HUES48 (cell line): ENCODE measurements around the gene CEPT1.
"Not testable (repeated sequence)": the region's sequence is repeated elsewhere in the genome, so short reads cannot be mapped to it uniquely, and the experiment has no call there.

Source experiments
- H3K27ac ChIP-seq: one replicate; pipeline ENCODE4 v1.7.0; 2013; ENCODE audit warnings: low read depth, low read length, inconsistent platforms
- H3K27me3 ChIP-seq: 2 replicates; pipeline ENCODE4 v1.6.1; 2013; ENCODE audit warnings: mild to moderate bottlenecking, low read length; ENCODE audit not compliant: control insufficient read depth, insufficient read depth
- H3K36me3 ChIP-seq: 2 replicates; pipeline ENCODE4 v1.6.1; 2013; ENCODE audit warnings: low read length; ENCODE audit not compliant: control insufficient read depth, insufficient read depth
- H3K4me1 ChIP-seq: 2 replicates; pipeline ENCODE4 v1.6.1; 2013; ENCODE audit warnings: mild to moderate bottlenecking, low read length; ENCODE audit not compliant: control insufficient read depth, insufficient read depth
- H3K4me3 ChIP-seq: 2 replicates; pipeline ENCODE4 v1.5.1; 2013; ENCODE audit warnings: mild to moderate bottlenecking, low read depth, low read length
- H3K9ac ChIP-seq: 2 replicates; pipeline ENCODE4 v1.6.1; 2013; ENCODE audit warnings: mild to moderate bottlenecking, low read depth, low read length, moderate library complexity
- H3K9me3 ChIP-seq: 2 replicates; pipeline ENCODE4 v1.6.1; 2013; ENCODE audit warnings: low read length; ENCODE audit not compliant: control insufficient read depth, insufficient read depth

CEPT1 gene

DNA sequence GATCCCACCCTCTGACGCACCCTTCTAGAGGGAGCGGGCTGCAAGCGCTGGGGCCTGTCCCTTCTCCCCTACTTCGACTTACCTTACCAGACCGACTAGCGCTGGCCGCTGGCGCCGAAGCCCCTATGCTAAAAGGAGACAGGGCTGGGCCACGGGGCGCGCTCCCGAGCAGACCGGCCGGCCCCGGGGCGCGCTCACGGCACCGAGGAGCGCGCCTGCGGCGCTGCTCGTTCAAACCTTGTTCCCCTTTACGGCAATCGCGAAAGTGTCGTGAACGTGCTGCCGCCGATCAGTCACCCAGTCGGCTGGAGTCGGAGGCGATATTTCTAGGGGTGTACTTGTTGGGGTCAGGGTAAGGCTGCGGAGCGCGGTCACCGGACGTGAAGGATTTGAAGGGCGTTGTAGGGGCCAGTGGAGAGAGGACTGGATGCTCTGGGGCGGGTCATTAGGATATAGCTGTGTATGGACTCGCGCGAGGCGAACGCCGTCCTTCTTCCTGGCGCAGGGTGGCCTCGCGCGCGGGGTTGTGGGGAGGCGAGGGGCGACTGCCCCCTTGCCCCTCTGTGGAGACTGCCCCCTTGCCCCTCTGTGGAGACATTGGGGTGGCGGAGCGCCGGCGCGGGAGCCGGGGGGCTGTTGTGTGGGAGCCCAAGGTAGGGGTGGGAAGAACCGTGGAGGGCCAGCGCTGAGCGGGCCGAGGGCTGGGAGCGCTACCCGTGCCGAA lies at the start of gene CEPT1, which contains the start of gene DRAM2:
Gene CEPT1 (plus strand): TSS at position 268 of the 724 bp plus-strand sequence. CDS start 7,492 bp downstream, outside the sequence.
Gene DRAM2 (minus strand): TSS at position 138 of the 724 bp plus-strand sequence. CDS start 8,539 bp downstream, outside the sequence.
- Histone ChIP-seq H3K27me3 (no peaks in the 10 kb centered on the region), H3K4me3 (peak within 1 kb of the TSS; percentile 97), H3K27ac (peak within 1 kb of the TSS; percentile 98), H3K4me1 (peaks cover 21% of the 10 kb centered on the region), H3K36me3 (peaks cover 26% of the 10 kb centered on the region), H3K9me3 (no peaks in the 10 kb centered on the region), H3K9ac (peak within 1 kb of the TSS; percentile 86)

- H3K27ac ChIP-seq, H3K36me3 ChIP-seq, H3K4me3 ChIP-seq, H3K9ac ChIP-seq, H3K4me1 ChIP-seq, H3K27me3 ChIP-seq: not testable (repeated sequence)
- peaks cover 32% of the 10 kb centered on the region for H3K9me3 ChIP-seq
These were observed 44.6 kb upstream of the CEPT1 start for GRCh38 chr1:111095421-111095820.

DNA sequence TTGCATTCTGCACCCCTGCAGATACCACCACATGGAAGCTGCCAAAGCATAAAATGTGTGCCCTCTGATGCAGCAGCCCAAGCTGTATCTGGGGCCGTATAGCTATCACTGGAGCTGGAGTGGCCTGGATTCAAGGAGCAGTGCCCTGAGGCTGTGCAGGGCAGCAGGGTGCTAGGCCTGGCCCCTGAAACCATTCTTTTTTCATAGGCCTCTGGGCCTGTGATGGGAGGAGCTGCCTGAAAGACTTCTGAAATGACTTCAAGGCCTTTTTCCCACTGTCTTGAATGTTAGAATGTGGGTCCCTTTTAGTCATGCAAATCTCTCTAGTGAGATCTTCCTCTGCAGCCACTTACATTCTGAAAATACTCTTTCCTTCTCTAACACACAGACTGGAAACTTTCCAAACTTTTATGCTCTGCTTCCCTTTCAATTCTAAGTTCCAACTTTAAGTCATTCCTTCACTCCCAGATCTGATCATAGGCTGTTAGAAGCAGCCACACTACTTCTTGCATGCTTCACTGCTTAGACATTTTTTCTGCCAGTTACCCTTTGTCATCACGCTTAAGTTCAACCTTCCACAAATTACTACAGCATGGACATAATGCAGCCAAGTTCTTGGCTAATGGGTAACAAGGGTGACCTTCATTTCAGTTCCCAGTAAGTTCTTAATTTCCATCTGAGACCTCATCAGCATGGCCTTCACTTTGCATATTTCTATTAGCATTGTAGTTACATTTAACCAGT lies 42.5 kb upstream of the CEPT1 start:
- H3K27ac ChIP-seq = no peak overlapping the region
- no peaks in the 10 kb centered on the region for H3K36me3 ChIP-seq
- no peaks in the 10 kb centered on the region for H3K27me3 ChIP-seq
- H3K4me1 ChIP-seq = no peaks in the 10 kb centered on the region
- H3K4me3 ChIP-seq = no peak overlapping the region
- H3K9me3 ChIP-seq = peaks cover 39% of the 10 kb centered on the region
- no peak overlapping the region for H3K9ac ChIP-seq

- Histone ChIP-seq H3K9ac (no peak overlapping the region), H3K9me3 (peaks cover 42% of the 10 kb centered on the region), H3K4me1 (no peaks in the 10 kb centered on the region), H3K36me3 (no peaks in the 10 kb centered on the region), H3K27ac (no peak overlapping the region), H3K27me3 (no peaks in the 10 kb centered on the region), H3K4me3 (no peak overlapping the region)
These were observed 40.7 kb upstream of the CEPT1 start for GRCh38 chr1:111099289-111099688.

DNA sequence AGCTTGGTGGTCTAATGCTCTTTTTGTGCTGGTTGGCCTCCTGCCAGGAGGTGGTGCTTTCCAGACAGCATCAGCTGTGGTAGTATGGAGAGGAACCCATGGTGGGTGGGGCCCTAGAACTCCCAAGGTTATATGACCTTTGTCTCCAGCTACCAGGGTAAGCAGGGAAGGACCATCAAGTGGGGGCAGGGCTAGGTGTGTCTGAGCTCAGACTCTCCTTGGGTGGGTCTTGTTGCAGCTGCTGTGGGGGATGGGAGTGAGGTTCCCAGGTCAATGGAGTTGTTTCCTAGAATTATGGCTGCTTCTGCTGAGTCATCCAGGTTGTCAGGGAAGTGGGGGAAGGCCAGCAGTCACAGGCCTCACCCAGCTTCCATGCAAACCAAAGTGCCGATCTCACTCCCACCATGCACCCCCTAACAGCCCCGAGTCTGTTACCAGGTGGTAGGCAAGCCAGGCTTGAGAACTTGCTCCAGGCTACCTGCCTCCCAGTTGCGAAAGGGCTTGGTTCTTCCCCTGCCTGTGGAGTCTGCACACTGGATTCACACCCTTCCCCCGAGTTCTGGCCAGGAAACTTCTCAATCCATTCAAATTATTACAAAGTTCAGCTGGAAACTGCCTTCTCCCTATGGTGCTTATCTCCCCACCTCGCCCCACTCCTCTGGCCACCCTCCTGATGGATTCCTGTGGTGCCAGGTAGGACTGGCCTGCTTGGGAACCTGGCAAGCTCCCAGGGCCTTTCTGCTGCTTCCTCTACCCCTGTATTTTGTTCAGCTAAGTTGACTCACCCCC lies 38.0 kb upstream of the CEPT1 start:
- Histone ChIP-seq H3K9ac (no peak overlapping the region), H3K4me3 (no peak overlapping the region), H3K36me3 (no peaks in the 10 kb centered on the region)

DNA sequence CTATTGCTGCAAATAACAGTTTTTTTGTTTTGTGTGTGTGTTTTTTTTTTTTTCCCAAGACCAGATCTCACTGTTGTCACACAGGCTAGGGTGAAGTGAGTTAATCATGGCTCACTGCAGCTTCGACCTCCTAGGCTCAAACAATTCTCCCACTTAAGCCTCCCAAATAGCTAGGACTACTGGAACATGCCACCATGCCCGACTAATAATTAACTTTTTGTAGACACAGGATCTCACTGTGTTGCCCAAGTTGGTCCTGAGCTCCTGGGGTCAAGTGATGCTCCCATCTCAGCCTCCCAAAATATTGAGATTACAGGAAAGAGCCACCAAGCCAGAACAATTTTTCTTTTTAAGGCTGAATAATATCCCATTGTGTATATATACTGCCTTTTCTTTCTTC lies 35.0 kb upstream of the CEPT1 start:
- peaks cover 14% of the 10 kb centered on the region for H3K9me3 ChIP-seq
- no peak overlapping the region for H3K27ac ChIP-seq
- H3K4me3 ChIP-seq = no peak overlapping the region
- no peaks in the 10 kb centered on the region for H3K27me3 ChIP-seq
- no peak overlapping the region for H3K9ac ChIP-seq
- H3K36me3 ChIP-seq = no peaks in the 10 kb centered on the region
- H3K4me1 ChIP-seq = no peaks in the 10 kb centered on the region

More for the DNA sequence above, 38.0 kb upstream of the CEPT1 start:
- peaks cover 36% of the 10 kb centered on the region for H3K9me3 ChIP-seq
- H3K27ac ChIP-seq = no peak overlapping the region
- H3K4me1 ChIP-seq = no peaks in the 10 kb centered on the region
- H3K27me3 ChIP-seq = no peaks in the 10 kb centered on the region

- Histone ChIP-seq H3K27ac (no peak overlapping the region), H3K9ac (no peak overlapping the region), H3K36me3 (no peaks in the 10 kb centered on the region), H3K4me3 (no peak overlapping the region), H3K9me3 (peaks cover 4% of the 10 kb centered on the region; the same call in 1 of the 2 replicates), H3K27me3 (no peaks in the 10 kb centered on the region), H3K4me1 (no peaks in the 10 kb centered on the region)
These were observed 29.7 kb upstream of the CEPT1 start for GRCh38 chr1:111110197-111110899.

DNA sequence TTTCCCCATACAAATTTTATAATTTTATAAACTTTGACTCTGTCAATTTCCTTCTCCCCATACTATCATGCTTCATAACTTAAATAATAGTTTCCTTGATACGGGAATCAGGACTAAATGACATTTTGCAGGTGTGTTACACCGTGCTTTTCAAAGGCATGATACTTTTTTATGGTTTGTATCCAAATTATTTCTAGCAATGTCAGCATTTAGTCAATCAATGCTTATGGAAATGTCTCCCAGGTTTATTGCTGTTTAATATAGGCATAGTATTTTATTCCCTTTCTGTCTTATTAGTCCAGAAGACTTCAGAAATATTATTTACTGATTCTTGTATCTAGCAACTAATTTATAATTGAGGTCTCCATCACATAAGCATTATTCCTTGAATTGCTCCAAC lies 23.5 kb upstream of the CEPT1 start:
- no peaks in the 10 kb centered on the region for H3K9me3 ChIP-seq
- H3K36me3 ChIP-seq = peaks cover 40% of the 10 kb centered on the region
- no peak overlapping the region for H3K4me3 ChIP-seq
- no peak overlapping the region for H3K27ac ChIP-seq
- H3K4me1 ChIP-seq = no peaks in the 10 kb centered on the region
- no peaks in the 10 kb centered on the region for H3K27me3 ChIP-seq
- no peak overlapping the region for H3K9ac ChIP-seq

- peaks cover 63% of the 10 kb centered on the region for H3K36me3 ChIP-seq
- no peaks in the 10 kb centered on the region for H3K9me3 ChIP-seq
- H3K27ac ChIP-seq = no peak overlapping the region
- no peak overlapping the region for H3K4me3 ChIP-seq
- H3K4me1 ChIP-seq = no peaks in the 10 kb centered on the region
- no peaks in the 10 kb centered on the region for H3K27me3 ChIP-seq
- H3K9ac ChIP-seq = no peak overlapping the region
These were observed 13.7 kb upstream of the CEPT1 start for GRCh38 chr1:111126354-111126753.

DNA sequence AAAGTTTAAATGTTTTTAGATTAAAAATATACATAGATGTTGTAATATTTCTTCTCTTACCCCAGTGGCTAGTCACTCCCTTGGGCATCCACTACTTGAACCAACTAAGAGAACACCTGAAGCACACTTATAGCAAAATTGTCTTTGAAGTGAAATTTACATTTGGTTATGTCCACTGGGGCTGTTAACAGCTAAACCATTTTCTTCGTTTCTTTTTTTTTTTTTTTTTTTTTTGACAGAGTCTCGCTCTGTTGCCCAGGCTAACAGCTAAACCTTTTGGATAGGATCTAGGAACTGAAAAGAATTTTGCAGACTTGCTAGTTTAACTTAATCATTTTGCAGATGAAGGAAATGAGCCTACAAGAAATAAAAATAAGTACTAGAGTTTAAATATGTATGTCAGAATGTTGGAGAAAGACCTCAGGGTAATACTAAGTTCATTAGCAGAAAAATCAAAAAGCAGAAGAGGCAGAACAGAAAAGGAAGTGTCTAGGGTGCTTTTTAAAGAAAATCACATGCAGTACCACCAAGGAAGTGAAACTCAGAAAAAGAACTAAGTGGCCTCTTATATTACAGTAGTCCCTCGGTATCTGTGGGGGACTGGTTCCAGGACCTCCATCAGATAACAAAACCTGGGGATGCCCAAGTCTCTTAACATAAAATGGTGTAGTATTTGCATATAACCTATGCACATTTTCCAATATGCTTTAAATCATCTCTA lies 11.9 kb upstream of the CEPT1 start:
- Histone ChIP-seq H3K9me3 (no peaks in the 10 kb centered on the region), H3K27ac (no peak overlapping the region), H3K9ac (no peak overlapping the region), H3K27me3 (no peaks in the 10 kb centered on the region), H3K4me1 (no peaks in the 10 kb centered on the region), H3K4me3 (no peak overlapping the region), H3K36me3 (peaks cover 60% of the 10 kb centered on the region)
